NOMO-1 treated with dmso at 0.1 percent for 144 hours (cell line): ENCODE data around the gene IL13RA1.
"Not testable (repeated sequence)": the region's sequence is repeated elsewhere in the genome, so short reads cannot be mapped to it uniquely, and the experiment has no call there.

Source experiments
- DNase-seq: peaks from one replicate; lab custom pipeline; 2025; ENCODE audit not compliant: unreplicated experiment; lab: John Stamatoyannopoulos, UW

The IL13RA1 gene

GRCh38 chrX:118772051-118772450 is 44.6 kb downstream of the IL13RA1 start:
- no peak for DNase-seq

- DNase-seq: no peak
Measured at GRCh38 chrX:118773782-118774181, 46.4 kb downstream of the IL13RA1 start.

- no peak for DNase-seq
Measured at GRCh38 chrX:118779581-118779980, 52.2 kb downstream of the IL13RA1 start.

GRCh38 chrX:118780509-118780908 is 53.1 kb downstream of the IL13RA1 start:
- DNase-seq: no peak

GRCh38 chrX:118780911-118781310 is 53.5 kb downstream of the IL13RA1 start:
- no peak for DNase-seq

GRCh38 chrX:118795528-118796280 is 68.3 kb downstream of the IL13RA1 start:
- no peak for DNase-seq

GRCh38 chrX:118802857-118803256 is 75.5 kb downstream of the IL13RA1 start:
- DNase-seq: peak; percentile 22

- peak; percentile 13 for DNase-seq
Measured at GRCh38 chrX:118807151-118808017, 80.0 kb downstream of the IL13RA1 start.

- DNase-seq: not testable (repeated sequence)
Measured at GRCh38 chrX:118817257-118817656, 89.9 kb downstream of the IL13RA1 start.

- no peak for DNase-seq
Measured at GRCh38 chrX:118823263-118824172, 96.1 kb downstream of the IL13RA1 start, which contains the start of gene ZCCHC12. Gene ZCCHC12 (plus strand): TSS chrX:118823824. CDS start chrX:118825245, 1,421 bp downstream.

GRCh38 chrX:118824173-118824730 is 96.8 kb downstream of the IL13RA1 start:
- DNase-seq: no peak

- DNase-seq: no peak
Measured at GRCh38 chrX:118825227-118825626, 97.8 kb downstream of the IL13RA1 start.

- DNase-seq: no peak
Measured at GRCh38 chrX:118839334-118839958, 112.0 kb downstream of the IL13RA1 start.
